Liver (tissue), 9 donors: ENCODE measurements around the gene DCAF5. TPM values are rescaled to one million over a fixed set of nuclear protein-coding genes. Genes with fewer than 3 reads are reported as not detected.

Experiments used
- DNase-seq: peaks from one replicate; pipeline ENCODE4 v3.0.0-alpha.2; 2017; ENCODE audit warnings: low spot score
- H3K27ac ChIP-seq, 2 donors: one replicate each; pipeline ENCODE4 v1.7.0; 2013; ENCODE audit warnings: inconsistent platforms in 2 of 2, low read length in 2 of 2, control low read depth in 1 of 2, low read depth in 1 of 2, mild to moderate bottlenecking in 1 of 2
- H3K27me3 ChIP-seq, 4 donors: one replicate each; pipeline versions ENCODE4 v1.6.1 to v1.7.0; 2013; ENCODE audit warnings: low read length in 3 of 4, inconsistent platforms in 1 of 4, mild to moderate bottlenecking in 1 of 4, moderate library complexity in 1 of 4; ENCODE audit not compliant: control insufficient read depth in 4 of 4, insufficient read depth in 4 of 4
- H3K36me3 ChIP-seq, 4 donors: one replicate each; pipeline versions ENCODE4 v1.6.1 to v1.7.0; 2013; ENCODE audit warnings: low read length in 3 of 4, mild to moderate bottlenecking in 3 of 4, low read depth in 1 of 4, moderate library complexity in 1 of 4; ENCODE audit not compliant: control insufficient read depth in 4 of 4, insufficient read depth in 3 of 4
- H3K4me1 ChIP-seq, 4 donors: one replicate each; pipeline versions ENCODE4 v1.6.1 to v1.7.0; 2013; ENCODE audit warnings: low read length in 3 of 4, mild to moderate bottlenecking in 3 of 4, moderate library complexity in 1 of 4; ENCODE audit not compliant: control insufficient read depth in 4 of 4, insufficient read depth in 4 of 4
- H3K4me3 ChIP-seq, 3 donors: one replicate each; pipeline versions ENCODE4 v1.6.1 to v1.7.0; 2013; ENCODE audit warnings: low read length in 3 of 3, control low read depth in 1 of 3, low read depth in 1 of 3, mild to moderate bottlenecking in 1 of 3
- H3K9ac ChIP-seq, 2 donors: one replicate each; pipeline ENCODE4 v1.7.0; 2013; ENCODE audit warnings: low read length in 2 of 2, mild to moderate bottlenecking in 2 of 2, moderate library complexity in 2 of 2, control low read depth in 1 of 2, low read depth in 1 of 2
- H3K9me3 ChIP-seq, 4 donors: one replicate each; pipeline versions ENCODE4 v1.6.1 to v1.7.0; 2013; ENCODE audit warnings: low read length in 3 of 4; ENCODE audit not compliant: control insufficient read depth in 4 of 4
- ATF3 ChIP-seq: IDR thresholded peaks from 2 replicates; pipeline ENCODE4 v1.6.1; 2016; ENCODE audit warnings: antibody characterized with exemption
- CTCF ChIP-seq: fragments of 150-350 bp; IDR thresholded peaks from 2 replicates; pipeline ENCODE4 v1.5.1; 2017; ENCODE audit warnings: improper control_type of control experiment, low read depth, low read length; ENCODE audit not compliant: missing input control
- EGR1 ChIP-seq, 2 donors: IDR thresholded peaks; 2 replicates each; pipeline ENCODE4 v1.6.1; 2016 to 2018; ENCODE audit warnings: antibody characterized with exemption in 2 of 2, low read depth in 2 of 2
- FOXA1 ChIP-seq: IDR thresholded peaks from 2 replicates; pipeline ENCODE4 v1.6.1; 2016; ENCODE audit warnings: antibody characterized with exemption
- FOXA2 ChIP-seq: IDR thresholded peaks from 2 replicates; pipeline ENCODE4 v1.6.1; 2016; ENCODE audit warnings: antibody characterized with exemption
- GABPA ChIP-seq, 2 donors: IDR thresholded peaks in 1 of 2; conservative IDR thresholded peaks in 1 of 2; 2 replicates each; pipeline ENCODE4 v1.6.1; 2016; ENCODE audit warnings: antibody characterized with exemption in 2 of 2, mild to moderate bottlenecking in 1 of 2, moderate library complexity in 1 of 2
- HNF4A ChIP-seq, 2 donors: conservative IDR thresholded peaks; 2 replicates each; pipeline ENCODE4 v1.6.1; 2016; ENCODE audit warnings: antibody characterized with exemption in 2 of 2, mild to moderate bottlenecking in 2 of 2
- HNF4G ChIP-seq: IDR thresholded peaks from 2 replicates; pipeline ENCODE4 v1.6.1; 2016; ENCODE audit warnings: antibody characterized with exemption
- JUND ChIP-seq, 2 donors: IDR thresholded peaks; 2 replicates each; pipeline ENCODE4 v1.6.1; 2016; ENCODE audit warnings: antibody characterized with exemption in 2 of 2
- MAX ChIP-seq: IDR thresholded peaks from 2 replicates; pipeline ENCODE4 v1.6.1; 2016; ENCODE audit warnings: antibody characterized with exemption
- NR2F2 ChIP-seq: IDR thresholded peaks from 2 replicates; pipeline ENCODE4 v1.6.1; 2016; ENCODE audit warnings: antibody characterized with exemption
- RAD21 ChIP-seq, 2 donors: IDR thresholded peaks; 2 replicates each; pipeline ENCODE4 v1.6.1; 2016; ENCODE audit warnings: antibody characterized with exemption in 2 of 2, mild to moderate bottlenecking in 2 of 2
- REST ChIP-seq: IDR thresholded peaks from 2 replicates; pipeline ENCODE4 v1.6.1; 2016; ENCODE audit warnings: antibody characterized with exemption, mild to moderate bottlenecking
- RXRA ChIP-seq, 2 donors: IDR thresholded peaks; 2 replicates each; pipeline ENCODE4 v1.6.1; 2017 to 2018; ENCODE audit warnings: antibody characterized with exemption in 2 of 2, mild to moderate bottlenecking in 1 of 2
- SP1 ChIP-seq: IDR thresholded peaks from 2 replicates; pipeline ENCODE4 v1.6.1; 2018; ENCODE audit warnings: antibody characterized with exemption, mild to moderate bottlenecking
- TAF1 ChIP-seq: conservative IDR thresholded peaks from 2 replicates; pipeline ENCODE4 v1.6.1; 2016; ENCODE audit warnings: antibody characterized with exemption, mild to moderate bottlenecking
- YY1 ChIP-seq: IDR thresholded peaks from 2 replicates; pipeline ENCODE4 v1.6.1; 2016; ENCODE audit warnings: antibody characterized with exemption, mild to moderate bottlenecking
- ZBTB33 ChIP-seq: IDR thresholded peaks from 2 replicates; pipeline ENCODE4 v1.6.1; 2016; ENCODE audit warnings: antibody characterized with exemption
- WGBS: extraction: QIAGEN DNeasy Blood & Tissue Kit; methylation state at CpG from one replicate; pipeline ENCODE4 v1.1.7; 2013; 5-methylcytosine and 5-hydroxymethylcytosine counted together
- polyA plus RNA-seq, 2 donors: library from polyadenylated mRNA; stranded (reverse) in 1 of 2; unstranded in 1 of 2; fragments of 200-250 nt in 1 of 2; fragments of >200 nt in 1 of 2; fragmentation: Nextera tagmentation in 1 of 2; extraction: Ambion mirVana in 1 of 2; gene quantifications; one replicate each; pipeline versions ENCODE4 v1.2.1 to v1.2.3, GENCODE V29; 2013 to 2015
- total RNA-seq, 2 donors: library from RNA; depleted of rRNA; stranded (reverse); fragments of >200 nt; gene quantifications; one replicate each; pipeline ENCODE4 v1.2.3, GENCODE V29; 2014
- donor health status: healthy.
- donor health status: healthy.
- donor health status: healthy.
- donor health status: healthy.
- donor health status: healthy.

The DCAF5 gene
- total and polyA plus RNA-seq, 4 donors = 12.9 to 18.1 (median 14.5) TPM

- Histone ChIP-seq H3K27ac (peak within 1 kb of the TSS; percentile 60 to 64), H3K4me1 (peaks cover 0 to 10% (median 3%) of the 10 kb centered on the region in 4 donors), H3K9me3 (no peaks in the 10 kb centered on the region), H3K4me3 (peak within 1 kb of the TSS; percentile 66 to 93 (median 92)), H3K27me3 (no peaks in the 10 kb centered on the region), H3K9ac (peak within 1 kb of the TSS; percentile 74 to 77), H3K36me3 (no peaks in the 10 kb centered on the region)
- under 1% methylated on average over 58 of the region's 58 CpGs for WGBS
- DNase-seq = peak; percentile 80
- peak; percentile 81 for TF ChIP-seq TAF1
- no peak for TF ChIP-seq HNF4G
- TF ChIP-seq FOXA1 = no peak
- TF ChIP-seq REST = peak; percentile 51
- TF ChIP-seq GABPA (IDR thresholded peaks at IDR 0.05 in 1 of 2, conservative IDR thresholded peaks at IDR 0.05 in 1 of 2) = peak; percentile 79 to 95
- no peak for TF ChIP-seq CTCF
- TF ChIP-seq MAX = peak; percentile 67
- TF ChIP-seq RXRA (IDR thresholded peaks at IDR 0.05) = peak; percentile 20 to 37
- TF ChIP-seq EGR1 (IDR thresholded peaks at IDR 0.05; ENCODE audit: low read depth in 2 of 2) = no peak
- TF ChIP-seq SP1 = peak; percentile 38
- TF ChIP-seq ZBTB33 = peak; percentile 74
- no peak for TF ChIP-seq JUND (IDR thresholded peaks at IDR 0.05)
- no peak for TF ChIP-seq FOXA2
- peak; percentile 99 for TF ChIP-seq YY1
- TF ChIP-seq ATF3 = peak; percentile 53
- no peak for TF ChIP-seq NR2F2
- TF ChIP-seq RAD21 (IDR thresholded peaks at IDR 0.05) = peak; percentile 14 to 34
- no peak for TF ChIP-seq HNF4A (conservative IDR thresholded peaks at IDR 0.05)
These were observed 38.6 kb upstream of the DCAF5 start, which contains the start of gene EXD2 for GRCh38 chr14:69191340-69192111. Gene EXD2, plus strand, starts transcription at chr14:69191498. Its CDS starts 17,973 bp downstream, at chr14:69209471.
